ENCODE measurements around the gene HSPG2.
A peak's percentile ranks its signal among the peaks of the same experiment; 100 is the strongest.

Gene HSPG2

DNA sequence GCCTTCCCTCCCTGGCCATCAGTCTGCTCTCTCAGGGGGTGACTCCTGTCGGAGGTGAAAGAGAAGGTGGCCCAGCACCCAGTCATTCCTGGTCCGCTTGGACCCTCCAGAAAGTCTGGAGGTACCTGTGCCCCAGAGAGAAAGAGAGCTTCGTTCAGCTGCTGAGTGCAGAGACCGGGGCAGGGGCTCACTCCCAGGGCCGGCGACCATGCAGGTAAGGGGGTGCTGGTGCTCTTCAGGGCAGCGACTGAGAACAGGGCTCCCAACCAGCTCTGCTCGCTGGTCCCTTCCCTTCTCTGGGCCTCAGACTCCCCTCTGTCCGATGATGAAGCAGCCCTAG lies 30.1 kb downstream of the HSPG2 start:
- Mint-ChIP-seq H3K27ac (peak overlapping the region; percentile 93), H3K36me3 (ENCODE audit: low read depth) (peaks cover 7% of the 10 kb centered on the region), H3K9me3 (no peaks in the 10 kb centered on the region), H3K27me3 (peaks cover 5% of the 10 kb centered on the region), H3K4me1 (ENCODE audit: low read depth) (peaks cover 87% of the 10 kb centered on the region), H3K4me3 (no peak overlapping the region)
- intact Hi-C loops (cut with micrococcal nuclease): no loop called here

DNA sequence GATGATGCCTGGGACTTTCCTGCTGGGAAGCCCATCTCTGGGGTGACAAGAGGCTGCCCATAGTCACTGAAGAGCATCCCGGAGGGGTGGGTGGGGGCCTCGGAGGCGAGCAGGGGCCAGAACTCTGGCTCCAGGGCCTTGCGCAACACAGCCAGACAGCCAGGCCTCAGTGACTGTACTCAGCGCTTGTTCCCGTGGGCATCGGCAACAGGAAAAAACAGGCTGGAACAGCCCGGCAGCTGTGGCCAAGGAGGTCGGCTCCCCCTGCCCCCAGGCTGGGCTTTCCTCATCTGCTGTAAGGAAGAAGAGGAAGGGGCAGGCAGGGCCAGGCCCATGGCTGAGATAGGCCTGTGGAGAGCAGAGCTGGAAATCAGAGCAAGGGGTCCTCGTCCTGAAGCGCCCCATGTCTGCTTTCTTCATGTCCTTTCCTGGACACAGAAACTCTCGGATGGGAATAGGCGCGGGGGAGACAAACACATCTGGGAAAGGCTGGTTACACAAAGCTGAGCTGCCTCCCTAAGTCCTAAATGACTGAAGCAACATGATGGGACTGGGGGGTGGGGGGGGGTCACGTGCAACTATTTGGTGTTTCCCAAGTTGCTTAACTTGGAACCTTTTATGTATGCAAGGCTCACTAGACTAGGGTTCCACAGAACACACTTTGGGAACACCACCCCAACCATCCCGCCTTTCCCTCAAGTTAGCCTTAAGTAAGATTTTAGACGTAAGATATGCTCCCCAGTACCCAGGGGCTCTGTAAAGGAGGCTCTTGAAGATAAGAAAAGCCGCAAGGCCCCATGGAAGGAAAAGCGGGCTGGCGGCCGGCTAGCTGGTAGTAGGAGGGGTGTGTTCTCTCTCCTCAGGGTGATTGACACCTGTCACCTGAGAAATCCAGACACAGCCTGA lies 30.7 kb downstream of the HSPG2 start:
- Mint-ChIP-seq H3K4me3 (no peak overlapping the region), H3K27ac (peak overlapping the region; percentile 93), H3K4me1 (ENCODE audit: low read depth) (peaks cover 85% of the 10 kb centered on the region), H3K9me3 (no peaks in the 10 kb centered on the region), H3K36me3 (ENCODE audit: low read depth) (peaks cover 7% of the 10 kb centered on the region), H3K27me3 (peaks cover 5% of the 10 kb centered on the region)
- intact Hi-C loops (cut with micrococcal nuclease): no loop called here

DNA sequence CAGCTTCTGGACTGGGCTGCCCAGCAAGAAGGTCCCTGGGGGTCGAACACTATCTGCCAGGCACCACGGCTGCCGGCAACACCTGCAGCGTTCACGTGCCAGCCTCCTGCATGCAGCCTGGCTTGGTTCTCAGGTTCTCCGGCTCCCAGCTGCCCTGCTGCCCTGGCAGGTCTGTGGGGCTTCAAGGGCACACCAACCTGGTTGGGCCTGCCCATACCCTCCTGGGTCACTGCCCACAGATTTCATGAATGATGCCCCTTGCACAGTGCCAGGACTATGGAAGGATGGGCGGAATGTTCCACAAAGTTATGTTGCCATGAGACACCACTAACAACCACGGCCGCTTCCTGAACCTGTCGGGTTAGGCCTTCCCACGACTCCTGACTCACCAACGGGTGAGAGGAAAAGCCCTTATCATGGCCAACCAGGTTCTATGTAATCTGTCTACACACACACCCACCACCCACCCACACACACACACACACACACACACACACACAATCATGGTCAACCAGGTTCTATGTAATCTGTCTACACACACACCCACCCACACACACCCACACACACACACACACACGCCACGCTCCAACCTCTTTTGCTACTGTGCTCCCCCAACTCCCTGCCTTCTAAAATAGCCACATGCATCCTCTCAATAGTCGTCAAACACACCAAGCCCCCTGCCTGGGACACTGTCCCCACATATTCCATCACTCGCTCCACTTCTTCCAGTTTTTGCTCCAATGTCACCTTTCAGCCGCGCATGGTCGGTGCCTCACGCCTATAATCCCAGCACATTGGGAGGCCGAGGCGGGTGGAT lies 32.2 kb downstream of the HSPG2 start:
- Mint-ChIP-seq H3K4me3 (no peak overlapping the region), H3K27ac (no peak overlapping the region), H3K27me3 (peaks cover 7% of the 10 kb centered on the region), H3K9me3 (no peaks in the 10 kb centered on the region), H3K36me3 (ENCODE audit: low read depth) (peaks cover 7% of the 10 kb centered on the region), H3K4me1 (ENCODE audit: low read depth) (peaks cover 77% of the 10 kb centered on the region)
- intact Hi-C loops (cut with micrococcal nuclease): no loop called here

DNA sequence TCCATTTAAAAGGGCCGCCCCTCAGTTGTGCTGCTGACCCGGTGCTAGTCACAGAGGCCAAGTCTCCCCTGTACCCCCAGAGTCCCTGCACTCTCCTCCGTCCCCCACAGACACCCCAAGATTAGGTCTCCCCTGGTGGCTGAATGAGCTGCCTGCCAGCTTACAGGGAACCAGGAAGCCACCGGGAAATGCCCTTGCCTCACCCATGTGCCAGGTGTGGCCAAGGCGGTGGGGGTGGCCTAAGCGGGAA lies 32.7 kb downstream of the HSPG2 start:
- Mint-ChIP-seq H3K36me3 (ENCODE audit: low read depth) (peaks cover 7% of the 10 kb centered on the region), H3K27ac (peak overlapping the region; percentile 54), H3K27me3 (peaks cover 7% of the 10 kb centered on the region), H3K4me1 (ENCODE audit: low read depth) (peaks cover 77% of the 10 kb centered on the region), H3K9me3 (no peaks in the 10 kb centered on the region), H3K4me3 (no peak overlapping the region)
- intact Hi-C loops (cut with micrococcal nuclease): no loop called here

DNA sequence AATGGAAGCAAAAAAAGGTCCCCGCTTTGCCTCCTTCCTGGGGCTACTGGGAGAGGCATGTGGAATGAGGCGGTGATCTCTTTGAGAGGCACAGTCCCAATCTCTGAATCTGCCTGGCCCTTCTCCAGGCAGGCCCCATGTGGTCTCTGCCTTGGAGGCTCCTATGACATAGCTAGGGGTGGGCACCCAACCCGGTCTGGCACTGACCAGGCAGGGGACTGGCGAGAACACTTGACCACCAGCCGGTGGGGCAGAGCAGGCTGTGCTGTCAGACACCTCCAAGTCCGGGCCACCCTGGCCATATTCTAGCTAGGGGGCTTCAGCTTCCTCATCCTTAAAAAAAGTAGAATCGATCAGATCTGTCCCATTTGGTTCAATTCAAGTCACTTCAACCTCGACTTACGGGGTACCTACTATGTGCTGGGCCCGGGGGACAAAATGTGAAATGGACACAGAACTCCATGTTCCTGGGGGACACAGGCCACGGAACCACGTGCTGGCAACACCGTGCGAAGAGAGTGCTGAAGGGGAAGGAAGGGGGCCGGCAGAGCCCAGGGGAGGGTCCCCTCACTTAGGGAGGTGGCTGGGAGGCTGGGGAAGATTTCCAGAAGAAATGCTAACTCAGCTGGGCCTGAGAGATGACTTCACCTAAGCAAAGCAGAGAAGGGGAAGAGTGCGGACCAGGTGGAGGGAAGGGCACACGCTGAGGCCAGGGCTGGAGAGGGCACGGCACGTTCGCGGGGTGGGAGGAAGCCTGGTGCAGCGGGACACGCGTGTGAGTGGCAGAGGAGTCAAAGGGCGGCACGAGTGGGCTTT lies 33.3 kb downstream of the HSPG2 start:
- peaks cover 71% of the 10 kb centered on the region for H3K4me1 Mint-ChIP-seq (ENCODE audit: low read depth)
- peak overlapping the region; percentile 54 for H3K27ac Mint-ChIP-seq
- intact Hi-C loops (cut with micrococcal nuclease): no loop called here
- peaks cover 7% of the 10 kb centered on the region for H3K27me3 Mint-ChIP-seq
- H3K4me3 Mint-ChIP-seq: no peak overlapping the region
- H3K9me3 Mint-ChIP-seq: no peaks in the 10 kb centered on the region
- H3K36me3 Mint-ChIP-seq (ENCODE audit: low read depth): peaks cover 9% of the 10 kb centered on the region

DNA sequence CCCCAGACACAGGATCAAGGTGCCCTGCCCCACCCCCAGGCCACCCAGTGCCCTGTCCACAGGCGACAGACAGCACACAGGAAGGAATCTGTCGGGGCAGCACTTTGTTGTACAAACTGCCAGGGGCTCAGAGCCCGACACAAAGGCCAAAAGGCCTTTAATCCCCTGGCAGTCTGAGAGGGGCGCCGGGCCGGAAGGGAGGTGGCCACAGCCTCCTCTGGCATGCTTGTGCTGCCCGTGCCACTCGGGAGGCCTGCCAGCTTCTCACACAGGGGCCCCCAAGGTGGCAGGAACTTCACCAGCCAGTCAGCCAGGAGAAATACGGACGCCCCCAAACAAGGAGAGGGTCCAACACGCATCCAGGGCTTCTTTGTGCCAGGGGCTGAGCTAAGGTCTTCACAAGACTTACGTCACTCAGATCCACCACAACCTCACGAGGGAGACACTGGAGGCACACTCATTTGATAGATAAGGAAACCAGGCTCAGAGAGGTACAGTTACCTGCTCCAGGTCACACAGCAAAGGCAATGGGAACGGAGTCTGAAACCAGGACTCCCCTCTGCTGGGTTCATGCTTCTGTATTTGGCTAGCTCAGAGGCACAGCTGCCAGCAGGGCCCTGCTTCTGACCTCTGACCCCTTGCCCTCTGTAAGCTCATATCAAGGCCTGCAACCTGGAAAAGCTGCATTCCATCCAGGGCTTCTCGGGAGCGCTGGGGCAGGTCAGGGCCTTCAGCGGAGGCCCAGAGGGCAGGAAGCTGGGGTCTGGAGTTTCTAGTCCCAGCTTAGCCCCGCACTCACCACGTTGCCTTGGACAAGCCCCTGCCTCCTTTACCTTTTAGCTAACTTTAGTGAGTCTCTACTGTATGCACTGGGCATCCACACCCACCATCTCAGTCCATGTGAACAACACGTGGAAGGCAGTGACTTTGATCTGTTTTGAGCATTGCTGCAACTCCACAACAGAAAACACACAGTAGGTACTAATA lies 34.8 kb downstream of the HSPG2 start:
- peaks cover 7% of the 10 kb centered on the region for H3K27me3 Mint-ChIP-seq
- H3K9me3 Mint-ChIP-seq: no peaks in the 10 kb centered on the region
- peaks cover 56% of the 10 kb centered on the region for H3K4me1 Mint-ChIP-seq (ENCODE audit: low read depth)
- H3K27ac Mint-ChIP-seq: peak overlapping the region; percentile 33
- peaks cover 14% of the 10 kb centered on the region for H3K36me3 Mint-ChIP-seq (ENCODE audit: low read depth)
- intact Hi-C loops (cut with micrococcal nuclease): no loop called here
- no peak overlapping the region for H3K4me3 Mint-ChIP-seq

DNA sequence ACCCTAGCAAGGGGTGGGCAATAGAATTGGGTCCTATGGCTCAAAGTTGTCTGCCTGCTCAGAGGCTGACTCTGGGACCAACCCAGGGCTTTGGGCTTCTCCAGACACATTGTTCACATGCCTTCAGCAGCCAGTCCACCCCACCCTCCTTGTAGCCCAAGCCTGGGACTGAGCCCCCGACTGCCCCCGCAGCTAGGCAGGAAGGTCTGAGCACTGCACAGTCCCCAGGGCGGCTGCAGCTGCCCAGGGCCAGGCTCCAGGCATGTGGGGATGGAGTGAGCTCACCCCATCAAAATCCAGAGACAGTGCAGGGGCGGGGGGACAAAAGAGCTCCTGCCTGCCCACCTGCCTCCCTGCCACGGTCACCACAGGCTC lies 35.6 kb downstream of the HSPG2 start:
- Mint-ChIP-seq H3K4me1 (ENCODE audit: low read depth) (peaks cover 48% of the 10 kb centered on the region), H3K27ac (peak overlapping the region; percentile 33)
- intact Hi-C loops (cut with micrococcal nuclease): no loop called here

DNA sequence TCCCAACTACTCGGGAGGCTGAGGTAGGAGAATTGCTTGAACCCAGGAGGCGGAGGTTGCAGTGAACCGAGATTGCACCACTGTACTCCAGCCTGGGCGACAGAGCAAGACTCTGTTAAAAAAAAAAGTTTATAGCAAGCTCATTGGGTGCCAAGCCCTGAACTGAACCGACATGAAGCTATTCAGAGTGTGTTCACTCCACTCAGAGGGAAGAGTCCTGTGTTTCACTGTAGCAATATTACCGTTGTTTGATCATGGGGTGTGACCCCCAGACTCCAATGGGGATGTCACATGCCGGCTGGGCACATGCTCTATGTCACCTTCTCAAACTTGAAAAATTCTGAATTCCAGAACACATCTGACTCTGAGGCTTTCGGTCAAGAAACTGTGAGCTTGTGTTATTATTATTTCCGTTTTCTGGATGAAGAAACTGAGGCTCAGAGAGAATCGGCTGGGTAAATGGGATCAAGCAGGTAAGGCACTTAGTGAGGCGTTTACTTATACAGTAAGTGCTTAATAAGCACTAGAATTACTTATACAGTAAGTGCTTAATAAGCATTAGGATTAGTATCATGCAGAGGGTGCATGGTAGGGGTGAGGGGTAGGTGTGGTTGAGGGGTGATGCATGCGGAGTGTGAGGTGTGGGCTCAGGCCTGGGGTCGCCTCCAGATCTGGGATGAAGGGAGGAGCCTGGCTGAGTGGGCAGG lies 36.2 kb downstream of the HSPG2 start:
- peaks cover 20% of the 10 kb centered on the region for H3K36me3 Mint-ChIP-seq (ENCODE audit: low read depth)
- no peak overlapping the region for H3K4me3 Mint-ChIP-seq
- peaks cover 42% of the 10 kb centered on the region for H3K4me1 Mint-ChIP-seq (ENCODE audit: low read depth)
- H3K27me3 Mint-ChIP-seq: peaks cover 7% of the 10 kb centered on the region
- H3K9me3 Mint-ChIP-seq: no peaks in the 10 kb centered on the region
- intact Hi-C loops (cut with micrococcal nuclease): no loop called here
- peak overlapping the region; percentile 32 for H3K27ac Mint-ChIP-seq

More for the DNA sequence above, 35.6 kb downstream of the HSPG2 start:
- Mint-ChIP-seq H3K4me3 (no peak overlapping the region), H3K9me3 (no peaks in the 10 kb centered on the region), H3K36me3 (ENCODE audit: low read depth) (peaks cover 15% of the 10 kb centered on the region), H3K27me3 (peaks cover 7% of the 10 kb centered on the region)

DNA sequence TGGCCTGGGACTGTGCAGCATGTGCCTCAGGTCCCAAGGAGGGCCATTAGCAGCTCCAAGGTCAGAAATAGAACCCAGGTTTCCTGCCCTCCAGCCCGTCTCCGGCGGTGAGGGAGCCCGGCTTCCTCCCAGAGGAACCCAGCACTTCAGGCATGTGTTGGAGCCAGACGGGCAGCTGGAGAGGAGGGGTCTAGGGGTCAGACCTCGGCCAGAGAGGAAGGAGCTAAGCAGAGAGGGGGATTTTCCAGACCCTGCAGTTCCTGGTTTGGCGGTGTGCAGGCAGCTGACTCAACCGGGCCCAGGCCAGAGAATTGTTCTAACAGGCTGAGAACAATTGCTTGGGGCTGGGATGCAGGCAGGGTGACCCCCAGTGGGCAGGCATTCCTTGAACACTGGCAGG lies 37.1 kb downstream of the HSPG2 start:
- H3K36me3 Mint-ChIP-seq (ENCODE audit: low read depth): peaks cover 29% of the 10 kb centered on the region
- H3K9me3 Mint-ChIP-seq: no peaks in the 10 kb centered on the region
- intact Hi-C loops (cut with micrococcal nuclease): no loop called here
- no peak overlapping the region for H3K4me3 Mint-ChIP-seq
- H3K27me3 Mint-ChIP-seq: peaks cover 7% of the 10 kb centered on the region
- H3K4me1 Mint-ChIP-seq (ENCODE audit: low read depth): peaks cover 34% of the 10 kb centered on the region
- peak overlapping the region; percentile 32 for H3K27ac Mint-ChIP-seq

DNA sequence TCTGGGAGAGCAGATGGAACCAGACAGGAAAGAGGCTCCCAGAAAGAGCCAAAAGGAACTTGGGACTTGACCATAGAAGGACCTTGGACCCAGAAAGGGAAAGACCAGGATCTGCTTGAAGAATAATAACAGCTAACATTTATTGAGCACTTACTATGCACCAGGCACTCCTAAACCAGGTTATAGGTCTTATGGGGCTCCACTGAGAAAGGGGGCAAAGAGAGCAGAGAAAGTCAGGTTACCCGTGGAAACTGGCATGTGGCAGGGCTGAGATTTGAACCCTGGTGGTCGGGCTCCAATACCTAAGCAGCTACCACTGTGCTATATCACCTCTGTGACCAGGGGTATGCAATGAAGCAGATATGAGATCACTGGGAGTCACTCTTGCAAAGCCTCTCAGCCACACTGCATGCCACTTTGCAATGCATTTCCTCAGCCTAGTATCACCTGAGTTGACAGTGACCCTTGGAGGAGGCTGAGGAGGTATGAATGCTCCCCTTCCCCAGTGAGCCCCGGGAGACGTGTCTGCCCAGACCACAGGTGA lies 37.8 kb downstream of the HSPG2 start:
- H3K27ac Mint-ChIP-seq: no peak overlapping the region
- H3K4me3 Mint-ChIP-seq: no peak overlapping the region
- H3K4me1 Mint-ChIP-seq (ENCODE audit: low read depth): peaks cover 28% of the 10 kb centered on the region
- peaks cover 7% of the 10 kb centered on the region for H3K27me3 Mint-ChIP-seq
- H3K9me3 Mint-ChIP-seq: no peaks in the 10 kb centered on the region
- H3K36me3 Mint-ChIP-seq (ENCODE audit: low read depth): peaks cover 36% of the 10 kb centered on the region
- intact Hi-C loops (cut with micrococcal nuclease): no loop called here

DNA sequence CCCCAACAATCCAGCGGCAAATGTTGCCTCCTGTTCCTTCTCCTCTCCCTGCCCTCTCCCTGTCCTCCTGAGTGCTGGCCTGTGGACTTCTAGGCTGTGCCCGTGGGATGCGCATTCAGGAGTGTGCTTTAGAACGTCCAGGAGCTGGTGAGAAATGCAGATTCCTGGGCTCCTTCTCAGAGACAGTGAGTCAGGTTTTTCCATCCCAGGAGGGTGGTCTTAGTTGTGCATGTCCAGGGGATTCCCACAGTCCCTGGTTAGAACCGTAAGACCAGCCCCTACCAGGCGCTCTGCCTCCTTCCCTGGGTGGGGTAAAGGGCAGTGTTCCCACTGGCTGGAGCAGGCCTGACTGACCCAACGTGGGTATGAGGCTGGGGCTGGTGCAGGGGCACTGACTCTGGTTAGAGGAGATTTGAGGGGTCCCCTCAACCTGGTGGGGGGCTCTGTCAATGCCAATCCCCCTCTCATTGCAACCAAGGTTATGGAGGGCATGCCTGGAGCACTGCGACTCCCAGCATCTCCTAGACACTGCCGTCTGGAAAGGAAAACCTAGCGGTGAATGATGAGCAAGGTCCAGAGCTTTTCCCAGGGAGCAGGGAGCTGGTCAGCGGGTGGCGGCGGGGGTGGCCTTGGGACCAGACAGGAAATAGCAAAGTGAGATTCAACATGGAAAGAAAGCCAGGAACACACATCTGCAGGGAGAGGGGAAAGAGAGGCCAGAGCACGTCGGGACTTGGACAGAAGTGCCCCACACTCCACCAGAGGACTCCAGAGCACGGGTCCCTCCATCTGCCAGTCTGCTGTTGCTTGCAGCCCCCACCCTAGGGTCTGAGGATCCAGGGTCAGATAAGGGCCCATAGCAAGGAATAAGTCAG lies 38.5 kb downstream of the HSPG2 start:
- Mint-ChIP-seq H3K4me3 (no peak overlapping the region), H3K27ac (no peak overlapping the region), H3K9me3 (no peaks in the 10 kb centered on the region), H3K27me3 (peaks cover 5% of the 10 kb centered on the region), H3K4me1 (ENCODE audit: low read depth) (peaks cover 21% of the 10 kb centered on the region), H3K36me3 (ENCODE audit: low read depth) (peaks cover 35% of the 10 kb centered on the region)
- intact Hi-C loops (cut with micrococcal nuclease): no loop called here

DNA sequence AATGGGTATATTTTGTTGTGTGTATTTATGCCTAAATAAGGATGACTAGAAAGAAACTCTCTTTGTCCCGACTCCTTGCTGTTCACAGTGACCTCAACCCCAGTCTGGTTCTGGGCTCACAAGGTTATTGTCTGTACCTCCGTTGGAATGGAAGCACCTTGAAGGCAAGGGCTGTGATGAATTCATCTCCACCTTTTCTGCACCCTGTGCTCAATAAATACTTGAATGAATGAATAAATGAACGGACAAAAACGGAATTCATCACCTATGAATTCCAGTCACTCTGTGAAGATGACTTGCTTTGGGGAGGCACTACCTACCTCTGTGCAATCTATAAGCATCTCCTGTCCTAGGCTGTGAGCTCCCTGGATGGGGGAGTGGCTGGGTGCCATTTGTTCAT lies 39.3 kb downstream of the HSPG2 start:
- Mint-ChIP-seq H3K4me3 (no peak overlapping the region), H3K9me3 (no peaks in the 10 kb centered on the region), H3K27ac (no peak overlapping the region), H3K4me1 (ENCODE audit: low read depth) (peaks cover 21% of the 10 kb centered on the region), H3K27me3 (peaks cover 5% of the 10 kb centered on the region), H3K36me3 (ENCODE audit: low read depth) (peaks cover 42% of the 10 kb centered on the region)
- intact Hi-C loops (cut with micrococcal nuclease): no loop called here
